Measurements from ENCODE around the gene ZNF497. TPM values are rescaled to one million over a fixed set of nuclear protein-coding genes. Genes with fewer than 3 reads are reported as not detected.

The ZNF497 gene
- total RNA-seq, 1 experiment from 2014 or later, result 1.7 TPM

DNA sequence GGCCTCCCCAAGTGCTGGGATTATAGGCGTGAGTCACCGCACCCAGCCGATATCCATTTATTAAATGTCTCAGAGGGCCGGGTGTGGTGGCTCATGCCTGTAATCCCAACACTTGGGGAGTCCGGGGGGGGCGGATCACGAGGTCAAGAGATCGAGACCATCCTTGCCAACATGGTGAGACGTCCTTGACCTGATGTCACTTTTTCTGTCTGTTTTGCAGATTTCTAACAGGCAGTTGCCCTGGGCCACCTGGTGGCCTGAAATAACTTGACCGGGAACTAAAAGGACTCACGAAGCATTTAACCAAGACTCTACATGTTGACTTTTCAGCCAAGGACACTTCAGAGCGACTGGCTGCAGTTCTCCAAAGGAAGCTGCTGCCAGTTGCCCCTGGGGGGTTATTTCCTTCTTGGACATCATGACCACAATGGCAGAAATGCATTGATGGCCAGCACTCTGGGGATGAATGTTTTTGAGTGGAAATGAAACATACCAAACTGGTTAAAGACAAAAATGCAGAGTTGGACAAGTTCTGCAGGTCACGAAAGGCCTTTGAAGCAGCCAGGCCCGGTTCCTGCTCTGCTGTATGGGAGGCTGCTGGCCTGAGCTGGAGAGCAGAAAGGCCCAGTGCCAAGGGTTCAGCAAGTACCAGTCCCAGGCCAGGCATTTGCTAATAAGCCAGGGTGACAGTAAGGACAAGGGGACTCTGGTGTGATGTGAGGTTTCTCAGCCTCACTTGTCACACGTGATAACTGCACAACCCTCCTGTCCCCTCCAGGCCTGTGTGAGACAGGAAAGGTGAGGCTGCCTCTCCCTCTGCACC lies 10.0 kb upstream of the ZNF497 start:
- Mint-ChIP-seq H3K9me3 (no peaks in the 10 kb centered on the region), H3K36me3 (no peaks in the 10 kb centered on the region), H3K27me3 (ENCODE audit: low read depth) (no peaks in the 10 kb centered on the region), H3K4me1 (peaks cover 2% of the 10 kb centered on the region; the same call in 1 of the 2 replicates), H3K27ac (0 out of 2 replicates have a peak overlapping the region, but pooled peaks have one; percentile 54), H3K4me3 (no peak overlapping the region)
- DNase-seq (ENCODE audit: low spot score) (no peak), ATAC-seq (peak; percentile 52)
- TF ChIP-seq CTCF (IDR thresholded peaks at IDR 0.05) (0 out of 2 replicates have a peak, but pooled peaks have one; percentile 8), CREB1 (CRISPR knock-in tag; IDR thresholded peaks at IDR 0.05) (no peak), SOX15 (CRISPR knock-in tag; IDR thresholded peaks at IDR 0.05) (no peak), GABPB1 (CRISPR knock-in tag; IDR thresholded peaks at IDR 0.05) (no peak)
- TF ChIP-seq, protein P1, sequence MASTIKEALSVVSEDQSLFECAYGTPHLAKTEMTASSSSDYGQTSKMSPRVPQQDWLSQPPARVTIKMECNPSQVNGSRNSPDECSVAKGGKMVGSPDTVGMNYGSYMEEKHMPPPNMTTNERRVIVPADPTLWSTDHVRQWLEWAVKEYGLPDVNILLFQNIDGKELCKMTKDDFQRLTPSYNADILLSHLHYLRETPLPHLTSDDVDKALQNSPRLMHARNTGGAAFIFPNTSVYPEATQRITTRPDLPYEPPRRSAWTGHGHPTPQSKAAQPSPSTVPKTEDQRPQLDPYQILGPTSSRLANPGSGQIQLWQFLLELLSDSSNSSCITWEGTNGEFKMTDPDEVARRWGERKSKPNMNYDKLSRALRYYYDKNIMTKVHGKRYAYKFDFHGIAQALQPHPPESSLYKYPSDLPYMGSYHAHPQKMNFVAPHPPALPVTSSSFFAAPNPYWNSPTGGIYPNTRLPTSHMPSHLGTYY (CRISPR knock-in tag; IDR thresholded peaks at IDR 0.05), result no peak
- TF ChIP-seq, protein P2, sequence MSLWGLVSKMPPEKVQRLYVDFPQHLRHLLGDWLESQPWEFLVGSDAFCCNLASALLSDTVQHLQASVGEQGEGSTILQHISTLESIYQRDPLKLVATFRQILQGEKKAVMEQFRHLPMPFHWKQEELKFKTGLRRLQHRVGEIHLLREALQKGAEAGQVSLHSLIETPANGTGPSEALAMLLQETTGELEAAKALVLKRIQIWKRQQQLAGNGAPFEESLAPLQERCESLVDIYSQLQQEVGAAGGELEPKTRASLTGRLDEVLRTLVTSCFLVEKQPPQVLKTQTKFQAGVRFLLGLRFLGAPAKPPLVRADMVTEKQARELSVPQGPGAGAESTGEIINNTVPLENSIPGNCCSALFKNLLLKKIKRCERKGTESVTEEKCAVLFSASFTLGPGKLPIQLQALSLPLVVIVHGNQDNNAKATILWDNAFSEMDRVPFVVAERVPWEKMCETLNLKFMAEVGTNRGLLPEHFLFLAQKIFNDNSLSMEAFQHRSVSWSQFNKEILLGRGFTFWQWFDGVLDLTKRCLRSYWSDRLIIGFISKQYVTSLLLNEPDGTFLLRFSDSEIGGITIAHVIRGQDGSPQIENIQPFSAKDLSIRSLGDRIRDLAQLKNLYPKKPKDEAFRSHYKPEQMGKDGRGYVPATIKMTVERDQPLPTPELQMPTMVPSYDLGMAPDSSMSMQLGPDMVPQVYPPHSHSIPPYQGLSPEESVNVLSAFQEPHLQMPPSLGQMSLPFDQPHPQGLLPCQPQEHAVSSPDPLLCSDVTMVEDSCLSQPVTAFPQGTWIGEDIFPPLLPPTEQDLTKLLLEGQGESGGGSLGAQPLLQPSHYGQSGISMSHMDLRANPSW (CRISPR knock-in tag; conservative IDR thresholded peaks at IDR 0.05; ENCODE audit: low read depth), result no peak
- TF ChIP-seq, protein P3, sequence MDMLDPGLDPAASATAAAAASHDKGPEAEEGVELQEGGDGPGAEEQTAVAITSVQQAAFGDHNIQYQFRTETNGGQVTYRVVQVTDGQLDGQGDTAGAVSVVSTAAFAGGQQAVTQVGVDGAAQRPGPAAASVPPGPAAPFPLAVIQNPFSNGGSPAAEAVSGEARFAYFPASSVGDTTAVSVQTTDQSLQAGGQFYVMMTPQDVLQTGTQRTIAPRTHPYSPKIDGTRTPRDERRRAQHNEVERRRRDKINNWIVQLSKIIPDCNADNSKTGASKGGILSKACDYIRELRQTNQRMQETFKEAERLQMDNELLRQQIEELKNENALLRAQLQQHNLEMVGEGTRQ (CRISPR knock-in tag; IDR thresholded peaks at IDR 0.05), result no peak
- POLR2A ChIA-PET, result interaction anchor here (1.7 kb wide), 1 partner anchor 10 kb away, joined by 7 read pairs; the partner anchor contains the start of gene ZNF497
- CTCF ChIA-PET, result interaction anchor here (1.1 to 1.6 kb wide), 3 partner anchors 10 to 25 kb away, joined by 3 to 5 read pairs (median 3); partner anchors contain the start of gene ZNF497

DNA sequence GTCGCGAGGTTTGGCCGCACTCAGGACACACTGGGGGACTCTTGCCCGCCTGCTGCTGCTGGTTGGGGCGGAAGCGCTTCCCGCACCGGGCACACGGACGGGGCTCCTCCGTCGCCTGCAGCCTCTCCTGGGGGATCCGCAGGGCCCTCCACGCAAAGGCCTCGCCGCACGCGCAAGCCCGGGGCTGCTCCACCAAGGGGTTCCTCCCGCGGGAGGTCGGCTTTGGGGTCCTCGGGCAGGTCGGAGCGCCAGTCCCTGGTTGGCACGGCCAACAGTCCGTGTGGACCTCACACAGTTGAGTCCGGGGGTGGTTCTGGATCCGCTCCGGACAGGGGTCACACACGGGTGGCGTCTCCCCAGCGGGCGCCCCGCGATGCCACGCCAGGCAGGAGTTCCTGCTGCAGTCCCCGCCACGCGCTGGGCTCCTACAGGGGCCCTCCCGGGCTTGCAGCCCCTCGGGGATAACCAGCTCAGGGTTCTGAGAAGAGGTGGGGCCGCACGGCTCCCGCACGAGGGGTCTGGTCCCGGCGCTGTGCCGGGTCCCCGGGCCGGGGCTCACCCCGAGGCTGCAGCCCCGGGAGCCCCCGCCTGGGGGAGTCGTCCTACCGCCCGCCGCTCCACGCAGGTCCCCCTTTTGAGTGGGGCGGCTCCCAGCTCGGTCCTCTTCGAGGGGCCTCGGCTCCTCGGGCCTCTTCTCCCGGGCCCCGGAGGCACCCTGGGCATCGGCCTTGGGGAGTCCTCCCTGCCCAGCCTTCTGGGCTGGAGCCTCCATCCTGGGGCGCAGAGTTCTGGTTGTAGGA lies 6.2 kb upstream of the ZNF497 start:
- H3K27ac Mint-ChIP-seq, result no peak overlapping the region
- POLR2A ChIA-PET, result no interaction called here
- no peak for TF ChIP-seq CTCF (IDR thresholded peaks at IDR 0.05)
- TF ChIP-seq, protein P4, sequence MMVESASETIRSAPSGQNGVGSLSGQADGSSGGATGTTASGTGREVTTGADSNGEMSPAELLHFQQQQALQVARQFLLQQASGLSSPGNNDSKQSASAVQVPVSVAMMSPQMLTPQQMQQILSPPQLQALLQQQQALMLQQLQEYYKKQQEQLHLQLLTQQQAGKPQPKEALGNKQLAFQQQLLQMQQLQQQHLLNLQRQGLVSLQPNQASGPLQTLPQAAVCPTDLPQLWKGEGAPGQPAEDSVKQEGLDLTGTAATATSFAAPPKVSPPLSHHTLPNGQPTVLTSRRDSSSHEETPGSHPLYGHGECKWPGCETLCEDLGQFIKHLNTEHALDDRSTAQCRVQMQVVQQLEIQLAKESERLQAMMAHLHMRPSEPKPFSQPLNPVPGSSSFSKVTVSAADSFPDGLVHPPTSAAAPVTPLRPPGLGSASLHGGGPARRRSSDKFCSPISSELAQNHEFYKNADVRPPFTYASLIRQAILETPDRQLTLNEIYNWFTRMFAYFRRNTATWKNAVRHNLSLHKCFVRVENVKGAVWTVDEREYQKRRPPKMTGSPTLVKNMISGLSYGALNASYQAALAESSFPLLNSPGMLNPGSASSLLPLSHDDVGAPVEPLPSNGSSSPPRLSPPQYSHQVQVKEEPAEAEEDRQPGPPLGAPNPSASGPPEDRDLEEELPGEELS (CRISPR knock-in tag; IDR thresholded peaks at IDR 0.05), result no peak
- TF ChIP-seq NFE2L1 (CRISPR knock-in tag; IDR thresholded peaks at IDR 0.05), result no peak
- no peak for TF ChIP-seq NR1H2 (CRISPR knock-in tag; IDR thresholded peaks at IDR 0.05)
- no peak for TF ChIP-seq ETV6 (CRISPR knock-in tag; IDR thresholded peaks at IDR 0.05)
- no peak for TF ChIP-seq ZBTB21 (CRISPR knock-in tag; IDR thresholded peaks at IDR 0.05; ENCODE audit: borderline replicate concordance)
- TF ChIP-seq E2F1 (CRISPR knock-in tag; IDR thresholded peaks at IDR 0.05), result no peak
- no peak for TF ChIP-seq ZNF138 (CRISPR knock-in tag; conservative IDR thresholded peaks at IDR 0.05)
- TF ChIP-seq, protein P5, sequence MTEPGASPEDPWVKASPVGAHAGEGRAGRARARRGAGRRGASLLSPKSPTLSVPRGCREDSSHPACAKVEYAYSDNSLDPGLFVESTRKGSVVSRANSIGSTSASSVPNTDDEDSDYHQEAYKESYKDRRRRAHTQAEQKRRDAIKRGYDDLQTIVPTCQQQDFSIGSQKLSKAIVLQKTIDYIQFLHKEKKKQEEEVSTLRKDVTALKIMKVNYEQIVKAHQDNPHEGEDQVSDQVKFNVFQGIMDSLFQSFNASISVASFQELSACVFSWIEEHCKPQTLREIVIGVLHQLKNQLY (CRISPR knock-in tag; IDR thresholded peaks at IDR 0.05), result no peak
- TF ChIP-seq ZNF232 (CRISPR knock-in tag; IDR thresholded peaks at IDR 0.05), result no peak

More for the DNA sequence above, 6.2 kb upstream of the ZNF497 start:
- Mint-ChIP-seq H3K36me3 (no peaks in the 10 kb centered on the region), H3K27me3 (ENCODE audit: low read depth) (no peaks in the 10 kb centered on the region), H3K4me1 (peaks cover 2% of the 10 kb centered on the region; the same call in 1 of the 2 replicates), H3K9me3 (no peaks in the 10 kb centered on the region), H3K4me3 (no peak overlapping the region)
- ATAC-seq (peak; percentile 39), DNase-seq (ENCODE audit: low spot score) (no peak)
- CTCF ChIA-PET, result interaction anchor here (0.6 kb wide), 1 partner anchor 694 kb away, joined by 5 read pairs; no protein-coding TSS in a partner anchor
